ENCODE measurements around the gene SIRT4. TPM values are rescaled to one million over a fixed set of nuclear protein-coding genes. Genes with fewer than 3 reads are reported as not detected.

The SIRT4 gene
- total and polyA plus RNA-seq, 2 of the 13 experiments (the other 11 are each of a cell fraction or from before 2014, with no cell fraction given), result 3.4 to 5.8 TPM

GRCh38 chr12:120342175-120343038, 40.3 kb downstream of the SIRT4 start (continued):
- TF ChIP-seq, protein P1, sequence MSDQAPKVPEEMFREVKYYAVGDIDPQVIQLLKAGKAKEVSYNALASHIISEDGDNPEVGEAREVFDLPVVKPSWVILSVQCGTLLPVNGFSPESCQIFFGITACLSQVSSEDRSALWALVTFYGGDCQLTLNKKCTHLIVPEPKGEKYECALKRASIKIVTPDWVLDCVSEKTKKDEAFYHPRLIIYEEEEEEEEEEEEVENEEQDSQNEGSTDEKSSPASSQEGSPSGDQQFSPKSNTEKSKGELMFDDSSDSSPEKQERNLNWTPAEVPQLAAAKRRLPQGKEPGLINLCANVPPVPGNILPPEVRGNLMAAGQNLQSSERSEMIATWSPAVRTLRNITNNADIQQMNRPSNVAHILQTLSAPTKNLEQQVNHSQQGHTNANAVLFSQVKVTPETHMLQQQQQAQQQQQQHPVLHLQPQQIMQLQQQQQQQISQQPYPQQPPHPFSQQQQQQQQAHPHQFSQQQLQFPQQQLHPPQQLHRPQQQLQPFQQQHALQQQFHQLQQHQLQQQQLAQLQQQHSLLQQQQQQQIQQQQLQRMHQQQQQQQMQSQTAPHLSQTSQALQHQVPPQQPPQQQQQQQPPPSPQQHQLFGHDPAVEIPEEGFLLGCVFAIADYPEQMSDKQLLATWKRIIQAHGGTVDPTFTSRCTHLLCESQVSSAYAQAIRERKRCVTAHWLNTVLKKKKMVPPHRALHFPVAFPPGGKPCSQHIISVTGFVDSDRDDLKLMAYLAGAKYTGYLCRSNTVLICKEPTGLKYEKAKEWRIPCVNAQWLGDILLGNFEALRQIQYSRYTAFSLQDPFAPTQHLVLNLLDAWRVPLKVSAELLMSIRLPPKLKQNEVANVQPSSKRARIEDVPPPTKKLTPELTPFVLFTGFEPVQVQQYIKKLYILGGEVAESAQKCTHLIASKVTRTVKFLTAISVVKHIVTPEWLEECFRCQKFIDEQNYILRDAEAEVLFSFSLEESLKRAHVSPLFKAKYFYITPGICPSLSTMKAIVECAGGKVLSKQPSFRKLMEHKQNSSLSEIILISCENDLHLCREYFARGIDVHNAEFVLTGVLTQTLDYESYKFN (CRISPR knock-in tag; conservative IDR thresholded peaks at IDR 0.05), result peak; percentile 38
- peak; percentile 45; the same call in 1 of the 2 replicates for TF ChIP-seq NCOR1 (IDR thresholded peaks at IDR 0.05; ENCODE audit: borderline replicate concordance, low read length)
- TF ChIP-seq TARDBP (CRISPR knock-in tag; IDR thresholded peaks at IDR 0.05), result no peak
- TF ChIP-seq TEAD3 (CRISPR knock-in tag; optimal IDR thresholded peaks at IDR 0.05; ENCODE audit: borderline replicate concordance), result peak; percentile 17
- peak; percentile 69 for TF ChIP-seq NR2C2 (CRISPR knock-in tag; IDR thresholded peaks at IDR 0.05; ENCODE audit: borderline replicate concordance)
- no peak for TF ChIP-seq ZNF510 (CRISPR knock-in tag; IDR thresholded peaks at IDR 0.05; ENCODE audit: low read depth)
- TF ChIP-seq HDAC2 (CRISPR knock-in tag; IDR thresholded peaks at IDR 0.05), result 0 out of 2 replicates have a peak, but pooled peaks have one; percentile 27
- 0 out of 2 replicates have a peak, but pooled peaks have one; percentile 15 for TF ChIP-seq BCL6 (CRISPR knock-in tag; IDR thresholded peaks at IDR 0.05)
- TF ChIP-seq, protein P2, sequence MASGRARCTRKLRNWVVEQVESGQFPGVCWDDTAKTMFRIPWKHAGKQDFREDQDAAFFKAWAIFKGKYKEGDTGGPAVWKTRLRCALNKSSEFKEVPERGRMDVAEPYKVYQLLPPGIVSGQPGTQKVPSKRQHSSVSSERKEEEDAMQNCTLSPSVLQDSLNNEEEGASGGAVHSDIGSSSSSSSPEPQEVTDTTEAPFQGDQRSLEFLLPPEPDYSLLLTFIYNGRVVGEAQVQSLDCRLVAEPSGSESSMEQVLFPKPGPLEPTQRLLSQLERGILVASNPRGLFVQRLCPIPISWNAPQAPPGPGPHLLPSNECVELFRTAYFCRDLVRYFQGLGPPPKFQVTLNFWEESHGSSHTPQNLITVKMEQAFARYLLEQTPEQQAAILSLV (CRISPR knock-in tag; IDR thresholded peaks at IDR 0.05; ENCODE audit: borderline replicate concordance), result 0 out of 2 replicates have a peak, but pooled peaks have one; percentile 37
- 0 out of 2 replicates have a peak, but pooled peaks have one; percentile 27 for TF ChIP-seq HOXA3 (CRISPR knock-in tag; IDR thresholded peaks at IDR 0.05)
- TF ChIP-seq ZSCAN29 (CRISPR knock-in tag; conservative IDR thresholded peaks at IDR 0.05), result no peak
- TF ChIP-seq KLF15 (CRISPR knock-in tag; IDR thresholded peaks at IDR 0.05; ENCODE audit: borderline replicate concordance), result no peak
- TF ChIP-seq ZFX (CRISPR knock-in tag; IDR thresholded peaks at IDR 0.05; ENCODE audit: low read depth), result peak; percentile 73
- no peak for TF ChIP-seq HOXA9 (CRISPR knock-in tag; IDR thresholded peaks at IDR 0.05; ENCODE audit: borderline replicate concordance)
- TF ChIP-seq HDAC1 (CRISPR knock-in tag; IDR thresholded peaks at IDR 0.05), result peak; percentile 64; the same call in 1 of the 2 replicates
- TF ChIP-seq ARID5B (CRISPR knock-in tag; IDR thresholded peaks at IDR 0.05), result 0 out of 2 replicates have a peak, but pooled peaks have one; percentile 21
- no peak for TF ChIP-seq KDM6A (CRISPR knock-in tag; IDR thresholded peaks at IDR 0.05; ENCODE audit: low read depth)
- TF ChIP-seq NONO (IDR thresholded peaks at IDR 0.05), result no peak
- TF ChIP-seq NONO (CRISPR knock-in tag; conservative IDR thresholded peaks at IDR 0.05), result 0 out of 2 replicates have a peak, but pooled peaks have one; percentile 59
- peak; percentile 34; the same call in 1 of the 2 replicates for TF ChIP-seq MTA1 (CRISPR knock-in tag; IDR thresholded peaks at IDR 0.05; ENCODE audit: borderline replicate concordance)
- no peak for TF ChIP-seq CCAR2 (optimal IDR thresholded peaks at IDR 0.05; ENCODE audit: low read depth, low read length)

Measured in HepG2 (cell line).